Measurements from ENCODE around the gene CPD. TPM values are rescaled to one million over a fixed set of nuclear protein-coding genes. Genes with fewer than 3 reads are reported as not detected.

The CPD gene
- total RNA-seq, 1 donor from 2014 or later, result 51.2 TPM

DNA sequence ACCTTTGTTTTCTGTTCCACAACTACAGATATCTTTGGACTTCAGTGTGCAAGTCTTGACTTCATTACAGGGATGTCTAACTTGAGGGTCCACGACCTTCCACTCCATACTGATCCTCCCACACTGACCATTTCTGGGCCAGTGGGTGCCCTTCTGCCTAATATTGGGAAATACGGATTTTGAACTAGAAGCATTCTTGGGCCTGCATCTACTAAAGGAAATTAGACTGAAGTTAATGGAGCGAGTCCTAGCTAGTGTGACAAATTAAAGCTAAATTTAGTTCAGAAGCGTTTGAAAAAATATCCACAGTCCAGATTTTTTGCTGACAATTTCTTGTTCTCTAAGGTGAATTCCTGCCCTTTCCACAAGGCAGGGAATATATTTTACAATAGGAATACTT is 34.9 kb upstream of the CPD start:
- DNase-seq (ENCODE audit: low read depth), result no peak

GRCh38 chr17:30344283-30345088 is 34.2 kb upstream of the CPD start:
- peaks cover 5% of the 10 kb centered on the region for H3K4me1 Mint-ChIP-seq (ENCODE audit: low read depth, unreplicated experiment)
- Histone ChIP-seq H4K20me1 (ENCODE audit: insufficient read depth, low read length) (no peaks in the 10 kb centered on the region), H3K4me3 (ENCODE audit: insufficient read depth, low read depth, low read length) (no peak overlapping the region), H3K4me2 (ENCODE audit: low read length) (no peak overlapping the region), H2AFZ (ENCODE audit: low read depth, low read length) (peak overlapping the region; percentile 9), H3K9ac (ENCODE audit: low read length) (no peak overlapping the region), H3K36me3 (ENCODE audit: insufficient read depth, low read length) (no peaks in the 10 kb centered on the region), H3K79me2 (ENCODE audit: insufficient read depth, low read length) (no peaks in the 10 kb centered on the region), H3K27ac (ENCODE audit: low read depth, low read length) (no peak overlapping the region), H3K9me3 (ENCODE audit: insufficient read depth, low read depth, low read length) (no peaks in the 10 kb centered on the region), H3K4me1 (ENCODE audit: insufficient read depth, low read length) (peaks cover 18% of the 10 kb centered on the region), H3K27me3 (ENCODE audit: insufficient read depth, low read length) (peaks cover 2% of the 10 kb centered on the region)
- no peaks in the 10 kb centered on the region for H3K36me3 Mint-ChIP-seq (ENCODE audit: low read depth, unreplicated experiment)
- TF ChIP-seq, protein P1, sequence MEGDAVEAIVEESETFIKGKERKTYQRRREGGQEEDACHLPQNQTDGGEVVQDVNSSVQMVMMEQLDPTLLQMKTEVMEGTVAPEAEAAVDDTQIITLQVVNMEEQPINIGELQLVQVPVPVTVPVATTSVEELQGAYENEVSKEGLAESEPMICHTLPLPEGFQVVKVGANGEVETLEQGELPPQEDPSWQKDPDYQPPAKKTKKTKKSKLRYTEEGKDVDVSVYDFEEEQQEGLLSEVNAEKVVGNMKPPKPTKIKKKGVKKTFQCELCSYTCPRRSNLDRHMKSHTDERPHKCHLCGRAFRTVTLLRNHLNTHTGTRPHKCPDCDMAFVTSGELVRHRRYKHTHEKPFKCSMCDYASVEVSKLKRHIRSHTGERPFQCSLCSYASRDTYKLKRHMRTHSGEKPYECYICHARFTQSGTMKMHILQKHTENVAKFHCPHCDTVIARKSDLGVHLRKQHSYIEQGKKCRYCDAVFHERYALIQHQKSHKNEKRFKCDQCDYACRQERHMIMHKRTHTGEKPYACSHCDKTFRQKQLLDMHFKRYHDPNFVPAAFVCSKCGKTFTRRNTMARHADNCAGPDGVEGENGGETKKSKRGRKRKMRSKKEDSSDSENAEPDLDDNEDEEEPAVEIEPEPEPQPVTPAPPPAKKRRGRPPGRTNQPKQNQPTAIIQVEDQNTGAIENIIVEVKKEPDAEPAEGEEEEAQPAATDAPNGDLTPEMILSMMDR (IDR thresholded peaks at IDR 0.05; ENCODE audit: insufficient read depth, low read depth, low read length), result no peak
- TF ChIP-seq EZH2 (IDR thresholded peaks at IDR 0.05; ENCODE audit: insufficient read depth, low read length), result no peak
- H3K27ac Mint-ChIP-seq (ENCODE audit: unreplicated experiment), result no peak overlapping the region
- H3K4me3 Mint-ChIP-seq (ENCODE audit: unreplicated experiment), result no peak overlapping the region
- no peaks in the 10 kb centered on the region for H3K9me3 Mint-ChIP-seq (ENCODE audit: unreplicated experiment)
- DNase-seq (ENCODE audit: low read depth) (peak; percentile 36), FAIRE-seq (no peak)
- peaks cover 3% of the 10 kb centered on the region for H3K27me3 Mint-ChIP-seq (ENCODE audit: low read depth, unreplicated experiment)

More for the DNA sequence above, 34.9 kb upstream of the CPD start:
- H3K36me3 Mint-ChIP-seq (ENCODE audit: low read depth, unreplicated experiment), result no peaks in the 10 kb centered on the region
- Histone ChIP-seq H3K9me3 (ENCODE audit: insufficient read depth, low read depth, low read length) (no peaks in the 10 kb centered on the region), H3K27ac (ENCODE audit: low read depth, low read length) (no peak overlapping the region), H3K4me3 (ENCODE audit: insufficient read depth, low read depth, low read length) (no peak overlapping the region), H3K4me2 (ENCODE audit: low read length) (no peak overlapping the region), H3K79me2 (ENCODE audit: insufficient read depth, low read length) (no peaks in the 10 kb centered on the region), H2AFZ (ENCODE audit: low read depth, low read length) (no peak overlapping the region), H3K27me3 (ENCODE audit: insufficient read depth, low read length) (peaks cover under 1% of the 10 kb centered on the region), H3K9ac (ENCODE audit: low read length) (no peak overlapping the region), H3K36me3 (ENCODE audit: insufficient read depth, low read length) (no peaks in the 10 kb centered on the region), H3K4me1 (ENCODE audit: insufficient read depth, low read length) (peaks cover 18% of the 10 kb centered on the region), H4K20me1 (ENCODE audit: insufficient read depth, low read length) (no peaks in the 10 kb centered on the region)
- no peaks in the 10 kb centered on the region for H3K9me3 Mint-ChIP-seq (ENCODE audit: unreplicated experiment)
- no peak overlapping the region for H3K4me3 Mint-ChIP-seq (ENCODE audit: unreplicated experiment)
- no peak overlapping the region for H3K27ac Mint-ChIP-seq (ENCODE audit: unreplicated experiment)
- H3K4me1 Mint-ChIP-seq (ENCODE audit: low read depth, unreplicated experiment), result peaks cover 5% of the 10 kb centered on the region
- H3K27me3 Mint-ChIP-seq (ENCODE audit: low read depth, unreplicated experiment), result peaks cover 3% of the 10 kb centered on the region
- no peak for FAIRE-seq
- no peak for TF ChIP-seq EZH2 (IDR thresholded peaks at IDR 0.05; ENCODE audit: insufficient read depth, low read length)
- TF ChIP-seq, protein P1 (IDR thresholded peaks at IDR 0.05; ENCODE audit: insufficient read depth, low read depth, low read length), result no peak

GRCh38 chr17:30345089-30345433 is 33.7 kb upstream of the CPD start:
- peaks cover 3% of the 10 kb centered on the region for H3K27me3 Mint-ChIP-seq (ENCODE audit: low read depth, unreplicated experiment)
- Histone ChIP-seq H3K4me3 (ENCODE audit: insufficient read depth, low read depth, low read length) (no peak overlapping the region), H3K27ac (ENCODE audit: low read depth, low read length) (no peak overlapping the region), H3K4me2 (ENCODE audit: low read length) (no peak overlapping the region), H3K9me3 (ENCODE audit: insufficient read depth, low read depth, low read length) (no peaks in the 10 kb centered on the region), H4K20me1 (ENCODE audit: insufficient read depth, low read length) (no peaks in the 10 kb centered on the region), H2AFZ (ENCODE audit: low read depth, low read length) (no peak overlapping the region), H3K4me1 (ENCODE audit: insufficient read depth, low read length) (peaks cover 15% of the 10 kb centered on the region), H3K27me3 (ENCODE audit: insufficient read depth, low read length) (peaks cover 2% of the 10 kb centered on the region), H3K79me2 (ENCODE audit: insufficient read depth, low read length) (no peaks in the 10 kb centered on the region), H3K9ac (ENCODE audit: low read length) (no peak overlapping the region), H3K36me3 (ENCODE audit: insufficient read depth, low read length) (no peaks in the 10 kb centered on the region)
- no peaks in the 10 kb centered on the region for H3K36me3 Mint-ChIP-seq (ENCODE audit: low read depth, unreplicated experiment)
- H3K4me1 Mint-ChIP-seq (ENCODE audit: low read depth, unreplicated experiment), result peaks cover 5% of the 10 kb centered on the region
- H3K4me3 Mint-ChIP-seq (ENCODE audit: unreplicated experiment), result no peak overlapping the region
- H3K27ac Mint-ChIP-seq (ENCODE audit: unreplicated experiment), result no peak overlapping the region
- TF ChIP-seq, protein P1 (IDR thresholded peaks at IDR 0.05; ENCODE audit: insufficient read depth, low read depth, low read length), result no peak
- no peak for TF ChIP-seq EZH2 (IDR thresholded peaks at IDR 0.05; ENCODE audit: insufficient read depth, low read length)
- FAIRE-seq, result no peak
- no peaks in the 10 kb centered on the region for H3K9me3 Mint-ChIP-seq (ENCODE audit: unreplicated experiment)
- no peak for DNase-seq (ENCODE audit: low read depth)

Data from astrocyte (in vitro differentiated cells and primary cell).